Stimulated activated CD4-positive, alpha-beta T cell treated with anti-CD3 and anti-CD28 coated beads, Interleukin-15, amount 100 ng/mL, for 24 hours (primary cell): ENCODE data around the gene TREML1.

Experiments used
- DNase-seq: peaks from one replicate; pipeline ENCODE4 v3.0.0-alpha.2; 2020

The TREML1 gene

DNA sequence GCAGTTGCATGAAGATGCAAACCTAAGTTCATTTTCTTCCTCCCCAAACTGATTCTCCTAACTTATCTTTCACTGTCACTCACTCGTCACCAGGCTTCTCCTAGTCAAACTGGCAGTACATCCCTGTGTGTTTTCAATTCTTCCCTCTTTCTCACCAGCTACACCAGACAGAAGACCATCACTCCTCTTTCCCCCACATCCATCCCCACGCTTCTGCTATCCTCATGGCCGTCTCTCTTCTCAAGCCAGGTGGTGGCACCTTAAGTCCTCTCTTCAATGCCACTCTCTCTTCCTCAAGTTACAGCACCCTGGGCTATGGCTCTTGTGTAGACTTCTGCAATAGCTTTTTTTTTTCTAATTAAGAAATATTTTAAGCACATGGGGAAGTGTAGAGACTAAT is 23.1 kb upstream of the TREML1 start:
- DNase-seq = no peak

DNA sequence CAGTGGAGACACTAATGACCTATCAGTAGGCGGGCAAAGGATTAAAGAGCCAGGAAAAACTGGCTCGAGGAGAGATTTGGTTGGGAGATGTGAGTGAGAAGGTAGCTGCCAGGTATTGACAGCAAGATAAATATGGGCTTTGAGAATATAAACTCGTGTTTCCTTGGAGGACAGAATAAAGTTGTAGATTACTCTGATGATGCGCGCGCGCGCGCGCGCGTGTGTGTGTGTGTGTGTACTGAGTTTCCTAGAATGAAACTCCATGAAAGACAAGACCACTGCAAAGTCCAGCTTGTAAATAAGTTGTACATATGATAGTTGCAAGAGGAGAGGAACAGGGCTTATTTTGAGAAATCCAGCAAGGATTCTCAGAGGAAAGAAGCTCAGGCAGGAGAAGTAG is 22.0 kb upstream of the TREML1 start:
- DNase-seq = no peak

DNA sequence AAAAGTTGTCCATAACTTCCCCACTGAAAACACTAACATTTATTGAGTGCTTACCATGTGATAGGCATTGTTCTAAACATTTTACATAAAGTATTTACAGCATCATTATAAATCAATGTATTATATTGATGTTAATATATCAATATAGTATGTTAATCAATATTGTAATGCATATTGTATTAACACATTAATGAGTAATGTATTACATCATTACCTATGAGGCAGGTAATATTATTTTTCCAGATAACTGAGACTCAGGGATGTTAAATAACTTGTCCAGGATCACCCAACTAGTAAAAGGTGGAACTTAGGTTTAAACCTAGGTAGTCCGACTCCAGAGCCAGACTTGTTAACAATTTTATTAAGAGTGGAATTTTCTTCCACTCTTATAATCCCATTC is 20.9 kb upstream of the TREML1 start:
- DNase-seq = no peak

DNA sequence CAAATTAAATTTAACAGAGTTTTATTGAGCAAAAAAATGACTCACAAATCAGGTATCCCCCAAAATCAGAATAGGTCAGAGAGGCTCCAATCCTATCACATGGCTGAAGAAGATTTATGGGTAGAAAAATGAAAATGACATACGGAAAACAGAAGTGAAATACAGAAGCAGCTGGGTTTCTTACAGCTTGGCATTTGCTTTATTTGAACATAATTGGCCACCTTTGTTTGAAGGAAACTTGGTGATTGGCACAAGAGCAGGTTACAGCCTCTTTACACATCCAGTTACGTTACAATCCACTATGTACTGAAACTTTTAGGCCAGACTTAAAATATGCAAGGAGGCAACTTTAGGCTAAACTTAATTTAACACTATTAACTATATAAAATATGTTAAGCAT is 20.5 kb upstream of the TREML1 start:
- no peak for DNase-seq

DNA sequence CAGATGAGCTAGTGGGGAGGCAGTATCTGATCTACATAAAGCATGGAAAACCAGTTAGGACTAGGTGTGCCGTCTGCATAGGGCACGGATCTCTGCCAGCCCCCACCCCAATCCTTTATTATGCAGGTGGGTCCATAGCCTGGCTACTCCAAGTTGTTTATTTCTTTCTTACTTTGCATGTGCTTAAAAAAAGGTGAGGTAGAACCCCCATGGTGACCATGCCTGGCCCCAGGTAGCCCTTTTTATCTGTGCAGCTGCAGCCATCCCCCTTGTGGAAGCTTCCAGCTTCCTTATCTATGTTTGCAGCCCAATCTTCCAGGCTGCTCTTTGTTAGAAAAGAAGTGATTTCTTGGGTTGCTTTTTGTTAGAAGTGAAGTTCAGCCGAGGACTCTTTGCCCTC is 17.8 kb upstream of the TREML1 start:
- no peak for DNase-seq

DNA sequence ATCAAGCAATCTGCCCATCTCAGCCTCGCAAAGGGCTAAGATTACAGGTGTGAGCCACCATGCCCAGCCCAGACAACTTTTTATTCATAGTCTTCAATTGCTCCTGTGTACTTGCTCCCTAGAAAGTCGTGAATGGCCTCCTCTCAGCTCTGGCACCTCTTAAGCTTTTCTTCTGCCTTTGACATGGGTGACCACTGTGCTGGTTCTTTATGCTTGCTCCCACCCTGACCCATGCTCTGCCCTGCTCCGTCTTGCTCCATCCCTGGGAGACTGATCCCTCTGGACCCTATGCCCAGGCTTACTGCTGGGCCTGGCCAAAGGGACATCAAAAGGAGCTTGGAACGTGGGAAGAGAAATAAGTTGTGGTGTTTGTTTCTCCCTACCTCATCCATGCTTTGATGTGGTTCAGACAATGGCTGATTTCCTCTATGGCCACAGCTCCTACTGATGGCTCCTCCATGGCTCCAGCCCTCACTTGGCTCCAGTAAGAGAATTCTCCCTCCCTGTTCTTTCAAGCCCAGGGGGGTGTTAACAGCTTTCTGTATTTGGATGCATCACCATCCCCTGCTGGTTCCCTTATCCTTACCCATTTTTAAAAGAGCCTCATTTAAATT is 16.5 kb upstream of the TREML1 start:
- no peak for DNase-seq

DNA sequence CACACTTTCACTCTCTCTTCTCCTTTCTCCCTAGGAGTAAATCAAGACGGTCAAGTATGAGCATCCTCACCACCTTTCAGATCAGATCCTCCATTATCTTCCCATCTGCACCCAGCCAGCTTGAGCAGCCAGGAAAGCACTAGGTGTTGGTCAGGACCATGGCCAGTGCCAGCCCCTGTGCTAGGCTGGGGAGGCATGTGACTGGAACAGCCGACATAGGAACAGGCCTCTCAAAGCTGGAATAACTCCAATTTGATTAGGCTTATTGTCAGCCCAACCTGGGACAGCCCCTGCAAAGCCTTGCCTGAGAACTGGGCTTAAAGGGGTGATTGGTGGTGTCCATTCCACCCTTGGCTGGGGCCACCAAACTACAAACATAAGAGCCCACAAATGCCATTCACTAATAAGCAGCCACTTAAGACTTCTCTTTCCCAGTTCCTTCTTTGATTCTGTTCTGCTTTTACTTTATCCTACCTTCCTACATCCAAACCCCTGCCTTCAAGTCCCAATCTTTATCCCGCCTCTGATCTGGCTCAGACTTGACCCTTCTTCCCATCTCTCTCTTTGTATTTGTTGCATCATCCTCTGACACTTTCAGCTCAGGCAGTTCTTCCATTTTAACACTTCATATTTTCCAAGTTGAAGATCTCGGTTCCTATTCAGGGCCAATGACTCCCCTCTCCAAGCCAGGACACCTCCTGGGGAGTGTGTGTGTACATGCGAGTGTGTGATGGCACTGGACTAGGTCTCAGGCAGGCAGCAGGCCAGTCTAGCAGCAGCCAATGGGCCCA is 13.2 kb upstream of the TREML1 start:
- DNase-seq = no peak

DNA sequence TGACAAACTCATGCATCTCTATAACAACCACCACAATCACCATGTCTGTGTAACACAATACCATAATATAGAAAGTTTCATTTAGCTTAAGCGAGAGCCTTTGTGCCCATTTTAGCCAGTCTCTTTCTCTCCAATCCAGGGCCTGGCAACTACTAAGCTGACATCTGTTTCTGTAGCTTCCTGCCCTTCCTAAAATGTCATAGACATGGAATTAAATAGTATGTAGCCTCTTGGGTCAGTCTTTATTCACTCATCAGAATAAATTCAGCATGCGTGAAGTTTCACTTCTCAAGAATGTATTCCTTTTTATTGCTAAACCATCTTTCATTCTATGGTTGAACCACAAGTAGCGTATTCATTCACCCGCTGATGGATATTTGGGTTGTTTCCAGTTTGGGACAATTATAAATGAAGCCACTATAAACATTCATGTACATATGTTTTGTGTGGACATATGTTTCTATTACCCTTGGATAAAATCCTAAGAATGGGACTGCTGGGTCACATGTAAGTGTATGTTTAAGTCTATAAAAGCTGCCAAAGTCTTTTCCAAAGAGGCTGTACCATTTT is 10.5 kb upstream of the TREML1 start:
- DNase-seq = no peak

DNA sequence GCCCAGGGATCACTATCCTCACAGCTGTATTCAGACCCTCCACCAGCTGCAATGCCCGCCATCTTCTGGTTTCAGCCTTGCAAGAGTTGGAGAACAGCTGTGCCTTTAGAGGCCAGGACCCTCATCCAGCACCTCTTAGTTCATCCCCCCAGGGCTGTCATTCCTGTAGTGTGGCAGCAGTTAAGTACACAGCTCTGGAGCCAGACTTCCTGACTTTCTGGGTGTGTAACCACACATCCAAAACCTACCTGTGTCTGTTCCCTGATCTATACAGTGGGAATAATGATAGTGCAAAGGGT is 9.2 kb upstream of the TREML1 start:
- DNase-seq = no peak

DNA sequence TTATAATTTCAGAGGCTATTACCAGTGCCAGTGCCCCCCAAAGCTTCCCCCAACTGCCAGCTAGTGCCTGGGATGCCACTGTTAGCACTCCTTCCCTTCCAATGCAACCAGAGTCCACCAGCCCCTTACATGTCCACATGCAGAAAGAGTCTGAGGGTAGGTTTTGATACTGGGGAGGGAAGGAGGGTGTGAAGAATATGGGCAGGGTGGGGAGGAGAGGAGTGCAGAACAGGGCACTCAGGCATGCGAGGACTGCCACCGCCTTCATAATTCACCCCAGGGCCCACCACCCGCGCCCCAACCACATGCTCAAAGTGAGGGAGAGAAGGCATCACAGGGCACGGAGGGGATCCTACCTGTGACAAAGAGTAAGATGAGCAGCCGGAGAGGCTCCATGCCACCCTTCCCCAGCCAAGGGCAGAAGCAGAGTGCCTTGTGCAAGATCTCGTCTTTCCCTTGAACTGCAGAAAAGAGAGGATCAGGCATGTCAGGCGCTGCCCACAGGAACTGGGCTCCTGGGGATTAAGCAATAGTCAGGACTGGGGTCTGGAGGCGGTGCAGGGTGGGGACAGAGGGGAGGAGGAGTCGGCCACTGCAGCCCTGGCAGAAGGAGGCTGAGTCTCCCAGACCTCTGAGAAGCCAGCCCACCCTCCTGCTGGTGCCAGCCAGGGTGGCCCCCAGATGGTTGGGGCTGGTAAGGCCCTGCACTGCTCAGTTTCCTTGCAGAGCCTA is 8.7 kb upstream of the TREML1 start, which contains the start of gene TREM2:
TSS of gene TREM2 (minus strand) at position 430 of the 732 bp plus-strand sequence. CDS start at position 396, 34 bp downstream.
- no peak for DNase-seq

DNA sequence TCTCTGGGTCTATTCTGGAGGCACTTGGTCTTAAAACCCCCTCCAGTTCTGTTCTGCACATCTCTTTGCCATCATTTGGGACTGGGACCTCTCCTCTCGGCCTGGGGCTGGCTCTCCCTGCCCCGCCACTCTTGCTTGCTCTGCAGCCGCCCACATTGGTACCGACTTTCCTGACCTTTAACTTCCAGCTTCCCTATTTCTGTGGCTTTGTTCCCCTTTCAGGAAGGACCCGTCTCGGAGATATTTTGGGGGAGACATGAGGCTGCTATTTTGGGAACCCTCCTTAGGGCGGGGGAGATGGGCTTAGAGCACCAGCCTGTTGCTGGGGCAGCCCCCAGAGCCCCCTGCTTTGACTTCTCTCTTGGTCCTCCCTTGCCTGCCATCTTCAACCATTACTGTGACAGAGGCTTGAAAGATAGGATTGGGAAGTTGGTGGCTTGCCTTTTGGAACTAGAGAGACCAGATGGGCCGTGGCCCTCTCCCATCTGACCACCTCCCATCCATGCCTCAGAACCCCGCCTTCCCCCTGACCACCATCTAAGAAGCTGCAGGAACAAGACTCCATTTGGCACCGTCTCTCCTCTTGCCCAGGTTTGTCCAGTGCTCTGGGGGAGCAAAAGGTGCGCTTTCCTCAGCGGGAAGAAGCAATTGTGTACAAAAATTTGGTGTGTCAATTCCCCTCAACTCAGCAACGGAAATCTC is 7.9 kb upstream of the TREML1 start:
- DNase-seq = no peak

DNA sequence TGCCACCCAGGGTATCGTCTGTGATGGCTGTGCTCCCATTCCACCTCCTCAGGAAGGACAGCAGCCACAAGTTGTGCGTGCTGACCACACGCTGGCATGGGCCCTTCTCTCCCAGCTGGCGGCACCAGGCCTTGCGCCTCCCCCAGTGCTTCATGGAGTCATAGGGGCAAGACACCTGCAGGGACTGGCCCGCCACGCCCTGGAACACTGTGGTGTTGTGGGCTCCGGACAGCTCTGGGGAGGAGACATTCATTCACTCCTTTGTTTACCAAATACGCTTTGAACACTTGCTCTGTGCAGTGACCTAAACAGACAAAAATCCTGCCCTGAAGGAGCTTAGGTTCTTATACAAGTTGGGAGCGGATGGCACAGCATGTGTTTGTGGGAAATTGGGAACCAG is 7.2 kb upstream of the TREML1 start:
- no peak for DNase-seq

DNA sequence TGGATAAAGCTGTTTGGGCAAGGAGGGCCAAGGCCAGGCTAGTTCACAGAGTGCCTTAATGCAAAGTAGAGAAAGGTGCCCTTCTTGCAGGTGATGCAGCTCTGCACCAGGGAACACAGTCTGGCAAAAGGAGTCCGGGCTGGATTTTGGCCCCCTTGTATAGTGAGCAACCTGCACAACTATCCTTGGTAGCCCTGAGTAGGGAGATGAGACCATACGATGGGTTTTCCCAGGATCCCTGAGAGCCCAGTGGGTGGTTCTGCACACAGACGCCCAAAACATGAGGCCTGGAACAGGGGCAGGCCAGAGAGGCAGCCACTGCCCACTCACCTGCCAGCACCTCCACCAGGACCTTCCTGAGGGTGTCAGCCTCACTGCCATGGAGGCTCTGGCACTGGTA is 6.8 kb upstream of the TREML1 start:
- DNase-seq = no peak

DNA sequence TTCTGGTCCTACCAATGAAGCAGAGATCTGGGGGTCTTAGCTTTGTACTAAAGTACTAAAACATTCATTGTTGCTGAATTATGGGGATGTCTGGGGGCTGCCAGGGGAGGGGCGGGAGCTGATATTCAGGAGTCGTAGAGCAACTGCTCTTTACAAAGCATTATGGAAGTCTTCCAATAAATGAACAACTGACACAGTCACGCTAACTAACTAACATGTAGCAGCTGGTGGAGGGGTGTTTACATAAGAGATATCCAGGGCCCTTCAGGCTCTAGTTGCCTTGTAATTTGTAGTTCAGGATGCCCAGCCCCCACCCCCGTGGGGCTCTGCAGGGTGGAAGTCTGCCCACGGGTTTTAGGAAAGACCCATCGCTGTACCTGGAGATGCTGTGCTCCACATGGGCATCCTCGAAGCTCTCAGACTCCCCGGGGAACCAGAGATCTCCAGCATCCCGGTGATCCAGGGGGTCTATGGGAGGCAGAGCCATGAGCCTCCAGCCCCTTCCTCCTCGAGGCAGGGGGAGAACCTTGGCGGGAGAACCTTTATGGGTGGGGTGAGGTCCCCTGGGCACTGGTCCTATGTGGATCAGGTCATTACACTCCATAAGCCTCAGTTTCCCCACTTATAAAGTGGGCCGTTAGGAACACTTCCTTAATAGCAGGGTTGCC is 5.4 kb upstream of the TREML1 start:
- DNase-seq = no peak

DNA sequence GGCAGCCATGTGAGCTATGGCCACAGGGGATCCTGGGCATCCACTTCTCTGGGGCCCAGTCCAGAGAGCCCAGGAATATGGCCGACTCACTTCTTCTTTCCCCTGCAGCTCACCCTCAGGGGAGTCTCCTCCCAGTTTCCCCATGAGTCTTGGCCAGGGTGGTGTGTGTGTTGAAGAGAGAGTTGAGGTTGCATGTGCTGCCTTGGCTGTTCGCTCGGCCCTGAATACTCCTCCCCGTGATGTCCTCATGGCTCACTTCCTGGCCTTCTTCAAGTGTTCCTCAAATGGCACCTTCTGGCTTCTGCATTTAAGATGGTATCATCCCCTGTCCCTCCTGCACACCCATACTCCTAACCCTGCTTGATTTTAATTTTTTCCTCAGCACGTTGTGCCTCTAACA is 3.2 kb upstream of the TREML1 start:
- no peak for DNase-seq

DNA sequence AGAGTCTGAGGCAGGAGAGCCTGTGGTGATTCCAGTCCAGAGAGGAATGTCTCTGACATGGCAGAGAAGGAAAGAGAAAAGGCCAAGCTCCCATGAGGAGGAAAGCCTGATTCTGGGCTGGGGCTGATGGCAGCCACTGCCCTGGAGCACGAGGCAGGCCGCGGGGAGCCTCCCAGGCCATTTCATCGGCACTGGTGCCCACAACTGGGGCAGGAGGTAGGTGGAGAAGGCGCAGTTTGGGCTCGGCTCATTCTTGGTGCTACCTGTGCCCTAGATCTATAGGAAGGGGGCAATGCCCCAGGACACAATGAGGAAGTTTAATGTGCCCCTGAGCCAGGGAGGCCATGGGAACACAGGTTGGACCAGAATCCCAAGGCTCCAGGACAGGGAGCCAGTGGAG is 2.6 kb upstream of the TREML1 start:
- no peak for DNase-seq

DNA sequence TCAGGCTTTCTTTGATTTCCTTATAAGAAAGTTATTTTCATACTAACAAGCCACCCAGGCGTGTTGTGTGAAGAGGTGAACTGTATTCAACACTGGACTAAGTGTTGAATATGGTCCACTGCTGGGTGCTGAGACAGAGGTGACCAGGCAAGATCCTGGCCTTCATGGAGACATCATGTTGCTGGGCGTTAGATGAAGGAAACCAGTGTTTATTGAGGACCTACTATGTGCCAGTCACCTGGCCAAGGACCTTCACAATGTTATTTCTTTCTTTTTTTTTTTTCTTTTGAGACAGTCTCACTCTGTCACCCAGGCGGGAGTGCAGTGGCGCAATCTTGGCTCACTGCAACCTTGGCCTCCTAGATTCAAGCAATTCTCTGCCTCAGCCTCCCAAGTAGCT is 1.9 kb upstream of the TREML1 start:
- DNase-seq = no peak

DNA sequence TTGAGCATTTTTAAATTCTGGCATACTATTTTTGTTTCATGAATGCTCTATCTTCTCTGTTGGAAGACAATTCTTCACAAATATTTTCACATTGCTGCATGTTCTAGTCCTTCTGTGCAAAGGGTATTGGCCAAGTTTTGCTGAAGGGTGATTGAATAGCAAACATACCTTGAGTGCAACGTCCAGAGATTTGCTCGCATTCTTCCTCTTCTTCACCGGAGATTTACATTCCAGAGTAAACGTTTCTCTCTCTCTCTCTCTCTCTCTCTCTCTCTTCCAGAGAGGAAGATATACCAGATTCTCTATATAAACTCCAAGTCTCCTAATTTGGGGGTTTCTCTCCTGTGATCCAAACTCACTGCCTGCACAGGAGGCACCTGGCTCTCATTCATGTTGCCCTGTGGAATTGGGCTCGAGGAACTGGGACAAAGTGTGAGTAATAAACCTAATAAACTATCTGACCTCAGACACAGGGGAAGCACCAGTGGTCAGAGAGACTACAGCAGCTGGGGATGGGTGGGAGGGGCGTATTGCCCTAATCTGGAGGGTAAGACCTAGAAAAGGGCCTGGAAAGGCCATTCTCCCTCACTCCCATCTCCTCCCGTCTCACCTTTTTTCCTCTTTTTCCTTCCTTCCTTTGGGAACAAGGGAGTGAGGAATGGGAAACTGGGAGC is 1.1 kb upstream of the TREML1 start:
- no peak for DNase-seq

DNA sequence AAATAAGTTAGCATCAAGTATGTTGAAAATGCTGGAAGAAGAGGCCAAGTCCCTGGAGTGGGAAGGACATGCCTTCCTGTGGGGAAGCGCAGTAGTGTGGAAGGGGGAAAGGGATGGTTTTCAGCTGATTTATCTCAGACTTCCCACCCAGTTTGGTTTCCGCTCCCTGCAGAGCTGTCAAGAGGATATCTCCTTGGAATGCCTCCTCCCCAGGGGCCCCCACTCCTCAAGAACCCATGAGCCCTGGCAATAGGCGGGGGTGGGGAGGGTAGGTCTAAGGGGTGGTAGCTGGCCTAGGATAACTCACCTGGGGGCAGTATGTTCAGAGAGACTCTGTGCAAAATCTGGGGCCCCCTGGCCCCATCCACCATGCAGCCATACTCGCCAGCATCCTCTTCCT is 696 bp downstream of the TREML1 start:
- no peak for DNase-seq

DNA sequence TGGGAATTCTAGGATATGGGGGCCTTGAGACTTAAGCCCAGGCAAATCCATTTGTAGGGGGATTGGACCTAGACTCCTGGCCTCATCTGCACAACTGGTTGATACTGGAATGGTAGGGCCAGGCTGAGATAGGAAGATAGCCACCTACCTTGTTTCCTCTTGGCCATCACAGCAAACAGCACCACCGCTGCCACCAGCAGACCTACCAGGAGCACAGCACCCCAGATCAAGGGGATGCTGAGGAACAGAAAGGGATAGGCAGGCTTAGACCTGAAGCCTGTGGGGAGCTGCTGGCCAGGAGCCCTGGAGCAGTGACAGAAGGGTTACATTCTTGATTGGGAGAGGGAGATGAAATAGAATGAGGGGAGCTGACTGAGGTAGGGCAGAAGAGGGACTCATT is 3.5 kb downstream of the TREML1 start:
- no peak for DNase-seq

DNA sequence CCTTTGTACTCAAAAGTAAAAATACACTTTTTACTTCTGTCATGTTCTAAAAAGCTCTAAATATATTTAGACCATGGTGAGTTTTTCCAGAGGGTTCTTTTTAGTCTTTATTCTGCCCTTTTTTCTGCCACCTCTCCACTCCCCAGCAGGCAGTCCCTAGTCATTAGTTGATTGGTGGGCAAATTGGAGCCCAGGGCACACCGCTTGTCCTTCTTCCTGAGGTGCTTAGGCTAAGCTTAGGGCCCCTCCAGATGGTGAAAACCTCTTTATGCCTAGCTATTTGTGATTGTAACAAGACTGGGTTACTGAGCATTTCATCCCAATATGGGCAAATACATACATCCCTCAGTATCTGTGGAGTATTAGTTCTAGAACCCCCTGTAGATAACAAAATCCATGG is 6.2 kb downstream of the TREML1 start:
- no peak for DNase-seq

DNA sequence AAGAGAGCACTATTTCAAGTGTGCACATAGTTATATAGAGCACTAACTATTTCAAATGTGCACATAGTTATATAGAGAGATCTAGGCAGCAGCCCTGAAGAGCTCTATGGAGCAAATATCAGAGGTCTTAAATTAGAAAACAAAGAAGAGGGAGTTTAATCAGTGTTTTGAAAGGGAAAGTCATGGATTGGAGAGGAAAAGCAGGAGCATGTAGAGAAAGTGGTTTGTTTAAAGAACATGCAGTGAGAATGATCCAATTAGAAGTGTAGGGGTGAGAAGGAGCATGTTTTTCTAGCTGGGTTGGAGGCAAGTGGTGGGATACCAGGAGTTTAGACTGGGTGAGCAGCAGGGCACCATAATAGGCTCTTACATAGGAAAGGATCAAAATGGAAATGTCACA is 17.2 kb downstream of the TREML1 start:
- no peak for DNase-seq
